Midbrain (tissue), 1 donor: ENCODE data around the gene HIPK2.

Source experiments
- DNase-seq: peaks from one replicate; lab custom pipeline; 2025; lab: John Stamatoyannopoulos, UW

Gene HIPK2

GRCh38 chr7:139735466-139735865, 42.3 kb downstream of the HIPK2 start:
- no peak for DNase-seq

DNA sequence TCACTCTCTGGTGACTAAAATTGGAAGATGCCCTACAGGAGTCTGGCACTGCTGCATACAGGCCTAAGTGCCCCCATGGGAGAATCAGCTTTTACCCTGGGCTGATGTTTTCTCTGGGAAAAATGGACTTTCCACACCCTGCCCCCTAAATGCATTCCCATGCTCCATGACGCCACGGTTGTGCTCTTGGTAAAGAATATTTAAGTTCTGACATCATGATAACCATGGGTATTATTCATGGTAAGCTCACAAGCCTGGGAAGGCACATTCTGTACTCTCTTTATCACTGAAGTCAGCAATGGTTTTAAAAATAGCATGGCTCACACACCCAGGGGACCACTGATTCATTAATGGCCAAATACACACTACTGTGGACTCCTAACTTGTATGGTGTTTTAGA, 43.4 kb downstream of the HIPK2 start:
- DNase-seq = no peak

DNA sequence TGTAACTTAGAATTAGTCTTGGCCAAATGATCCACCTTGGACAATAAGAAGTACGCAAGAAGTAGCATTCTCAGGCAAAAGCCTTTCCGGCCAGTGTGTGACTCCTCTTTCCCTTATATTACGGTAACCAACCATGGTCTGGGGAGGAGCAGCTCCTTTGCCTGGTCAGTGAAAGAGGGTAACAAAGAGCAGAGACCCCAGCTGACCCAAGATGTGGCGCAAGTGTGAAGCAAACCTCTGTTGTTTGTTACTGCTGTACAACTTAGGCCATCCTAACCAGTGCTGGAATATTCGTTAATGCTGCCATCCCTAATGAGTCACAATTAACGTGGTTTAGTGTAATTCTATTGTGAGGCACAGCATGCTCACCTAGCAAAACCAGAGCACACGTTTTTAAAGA, 44.0 kb downstream of the HIPK2 start:
- DNase-seq = no peak

DNA sequence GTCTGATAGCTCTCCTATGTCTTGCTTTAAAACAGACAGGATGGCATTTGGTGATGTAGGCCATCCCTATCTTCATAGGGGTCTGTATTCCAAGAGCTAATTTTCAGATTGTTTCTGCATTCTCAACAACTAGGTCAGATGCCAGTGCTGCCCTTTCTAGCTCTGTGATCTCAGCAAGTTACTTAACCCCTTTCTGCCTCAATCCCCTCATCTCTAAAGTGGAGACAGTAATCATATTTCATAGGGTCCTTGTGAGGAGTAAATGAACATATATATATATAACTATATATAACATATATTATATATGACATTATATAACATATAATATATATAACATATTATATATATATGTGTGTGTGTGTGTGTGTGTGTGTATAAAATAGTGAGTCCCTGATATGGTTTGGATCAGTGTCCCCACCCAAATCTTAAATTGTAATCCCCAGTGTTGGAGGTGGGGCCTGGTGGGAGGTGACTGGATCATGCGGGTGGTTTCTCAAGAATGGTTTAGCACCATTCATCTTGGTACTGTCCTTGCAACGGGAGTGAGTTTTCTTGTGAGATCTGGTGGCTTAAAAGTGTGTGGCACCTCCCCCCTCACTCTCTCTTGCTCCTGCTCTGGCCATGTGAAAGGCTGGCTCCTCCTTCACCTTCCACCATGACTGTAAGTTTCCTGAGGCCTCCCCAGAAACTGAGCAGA, 45.2 kb downstream of the HIPK2 start:
- no peak for DNase-seq

GRCh38 chr7:139731802-139732470, 45.9 kb downstream of the HIPK2 start:
- DNase-seq = peak; percentile 71

GRCh38 chr7:139730746-139731612, 46.8 kb downstream of the HIPK2 start:
- DNase-seq = no peak

GRCh38 chr7:139728203-139728602, 49.6 kb downstream of the HIPK2 start:
- DNase-seq = no peak

DNA sequence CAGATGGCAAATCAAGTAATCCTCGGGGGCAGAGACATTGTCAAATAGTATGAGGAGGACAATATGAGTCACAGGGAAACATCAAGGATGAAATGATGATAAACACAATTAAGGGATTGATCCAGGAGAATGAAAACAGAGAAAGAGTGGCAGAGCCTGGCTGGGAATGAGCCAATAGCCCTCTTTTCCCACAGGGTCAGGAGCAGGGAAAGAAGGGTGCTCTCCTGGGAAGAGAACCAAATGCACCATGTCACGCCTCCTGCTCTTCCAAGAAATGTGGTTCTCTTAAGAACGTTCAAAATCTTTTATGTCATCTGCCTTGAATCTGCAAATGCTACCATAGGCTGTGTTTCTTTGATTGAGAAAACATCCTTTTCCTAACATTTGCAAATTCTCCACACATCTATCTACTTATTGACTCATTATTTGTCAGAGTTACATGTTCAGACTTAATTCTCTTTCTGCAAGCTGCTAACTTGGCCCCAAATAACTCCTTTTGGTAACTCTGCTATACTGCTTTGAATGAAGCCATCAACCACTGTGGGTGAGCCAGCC, 50.6 kb downstream of the HIPK2 start:
- no peak for DNase-seq

DNA sequence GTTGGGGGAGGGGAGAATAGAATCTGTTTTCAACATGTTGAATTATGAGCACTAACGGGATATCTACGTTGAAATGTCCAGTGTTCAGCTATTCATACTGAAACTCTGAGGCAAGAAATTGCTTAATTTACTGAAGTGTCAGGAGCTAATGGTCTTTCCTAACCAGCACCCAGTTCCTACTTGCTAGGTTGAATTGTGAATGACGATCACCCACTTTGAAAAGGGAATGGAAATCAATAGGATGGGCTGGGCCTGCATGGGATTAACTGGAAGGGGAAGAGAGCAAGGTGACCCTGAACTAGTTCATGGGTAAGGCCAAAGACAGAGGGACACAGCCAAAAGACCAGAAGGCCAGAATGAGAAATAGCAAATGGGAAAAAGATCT, 51.3 kb downstream of the HIPK2 start:
- no peak for DNase-seq

- DNase-seq = no peak
Measured at GRCh38 chr7:139725858-139726484, 51.8 kb downstream of the HIPK2 start.

GRCh38 chr7:139725077-139725476, 52.7 kb downstream of the HIPK2 start:
- DNase-seq = no peak

DNA sequence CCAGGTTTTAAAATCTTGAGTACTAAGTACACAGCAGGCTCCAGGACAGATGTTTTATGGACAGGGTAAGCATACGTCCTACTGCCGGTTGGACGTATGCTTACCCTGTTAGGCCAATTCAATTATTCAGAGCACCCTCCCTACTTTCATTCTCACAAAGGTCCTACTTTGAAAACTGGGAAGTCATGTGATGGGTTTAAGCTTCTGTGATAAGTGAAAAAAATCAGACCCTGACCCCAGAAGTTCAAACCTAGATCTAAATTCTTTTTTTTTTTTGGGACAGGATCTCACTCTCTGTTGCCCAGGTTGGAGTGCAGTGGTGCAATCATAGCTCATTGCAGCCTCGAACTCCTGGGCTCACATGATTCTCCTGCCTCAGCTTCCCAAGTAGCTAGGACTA, 55.2 kb downstream of the HIPK2 start:
- DNase-seq = no peak

DNA sequence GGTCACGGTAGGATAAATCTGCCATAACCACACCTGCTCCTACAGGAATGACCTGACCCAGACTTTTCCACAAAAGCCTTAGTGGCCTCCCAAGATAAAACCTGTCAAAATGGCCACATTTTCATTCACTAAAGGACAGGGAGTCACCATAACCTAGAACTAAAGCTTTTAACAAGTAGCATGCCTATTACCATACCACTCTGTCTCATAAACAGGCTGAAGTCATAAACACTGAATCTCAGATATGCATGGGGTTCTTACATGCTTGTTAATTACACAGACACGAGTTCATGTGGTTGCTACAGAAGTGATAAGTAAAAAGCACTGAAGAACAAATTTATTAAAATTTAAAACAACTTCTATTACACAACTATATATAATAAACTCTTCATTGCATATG, 56.0 kb downstream of the HIPK2 start:
- DNase-seq = no peak

- no peak for DNase-seq
Measured at GRCh38 chr7:139721417-139721816, 56.4 kb downstream of the HIPK2 start.

GRCh38 chr7:139720705-139721231, 57.0 kb downstream of the HIPK2 start:
- DNase-seq = no peak

GRCh38 chr7:139720186-139720585, 57.6 kb downstream of the HIPK2 start:
- DNase-seq = no peak

DNA sequence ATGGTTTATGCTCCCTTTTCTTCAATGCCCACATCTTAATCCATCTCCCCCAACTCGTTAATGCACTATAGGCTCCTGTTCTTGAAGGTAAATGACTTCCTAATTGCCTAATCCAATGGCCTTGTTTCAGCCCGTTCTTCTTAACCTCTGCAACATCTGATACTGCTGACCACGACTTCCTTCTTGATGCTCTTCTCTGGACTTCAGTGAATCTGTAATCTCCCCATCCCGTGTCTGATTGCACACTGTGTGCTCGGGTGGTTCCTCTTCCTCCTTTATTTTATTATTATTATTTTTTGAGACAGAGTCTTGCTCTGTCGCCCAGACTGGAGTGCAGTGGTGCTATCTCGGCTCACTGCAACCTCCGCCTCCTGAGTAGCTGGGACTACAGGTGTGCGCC, 58.9 kb downstream of the HIPK2 start:
- DNase-seq = no peak

DNA sequence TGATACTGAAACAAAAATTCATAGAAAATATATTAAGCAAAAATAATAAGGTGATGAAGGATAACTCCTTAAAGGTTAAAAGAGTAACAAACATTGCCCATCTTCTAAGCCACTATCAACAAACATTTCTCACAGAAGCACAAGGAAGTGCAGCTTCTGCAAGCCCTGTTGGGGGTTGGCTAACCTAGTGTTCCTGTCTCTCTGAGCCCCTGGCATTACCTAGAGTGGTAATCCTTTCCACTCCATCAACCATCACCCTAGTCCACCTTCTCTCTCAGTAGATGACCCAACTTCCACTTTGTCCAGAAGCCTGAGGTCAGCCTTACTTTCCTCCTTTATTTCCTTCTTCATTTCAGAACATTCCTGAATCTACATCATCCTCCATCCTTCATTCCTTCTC, 59.7 kb downstream of the HIPK2 start:
- no peak for DNase-seq

DNA sequence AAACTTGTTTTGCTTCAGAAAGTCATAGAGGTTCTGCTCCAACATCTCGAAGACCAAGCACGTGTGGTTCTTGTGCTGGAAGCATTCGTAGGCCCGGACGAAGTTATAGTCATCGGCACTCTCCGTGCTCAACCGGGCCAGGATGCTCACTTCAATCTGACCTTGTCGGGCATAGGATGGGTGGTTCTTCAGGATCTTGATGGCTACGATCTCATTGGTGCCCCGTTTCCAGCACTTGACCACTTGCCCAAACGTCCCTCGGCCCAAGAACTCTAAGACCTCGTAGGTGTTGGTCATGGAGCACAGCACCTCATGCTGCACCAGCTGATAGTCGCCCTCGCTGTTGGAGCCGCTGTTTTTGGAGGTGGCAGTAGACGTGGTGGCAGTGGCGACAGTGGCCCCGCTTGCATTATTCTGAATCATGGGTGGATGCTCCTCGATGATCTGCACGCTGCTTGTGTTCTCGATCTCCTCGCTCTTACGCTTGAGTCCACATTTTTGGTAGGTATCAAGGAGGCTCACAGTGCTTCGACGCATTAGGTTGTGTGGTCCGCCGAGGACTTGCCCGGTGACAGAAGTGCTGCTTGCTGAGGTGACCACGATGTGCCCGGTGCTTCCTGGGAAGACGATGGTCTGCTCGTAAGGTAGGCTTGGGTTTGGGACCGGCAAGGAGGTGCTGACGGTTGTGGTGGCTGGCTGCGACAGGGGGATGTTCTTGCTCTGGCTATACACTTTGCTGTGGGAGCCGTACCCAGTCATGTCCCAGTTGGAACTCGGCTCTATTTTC, 61.4 kb downstream of the HIPK2 start:
- DNase-seq = no peak

DNA sequence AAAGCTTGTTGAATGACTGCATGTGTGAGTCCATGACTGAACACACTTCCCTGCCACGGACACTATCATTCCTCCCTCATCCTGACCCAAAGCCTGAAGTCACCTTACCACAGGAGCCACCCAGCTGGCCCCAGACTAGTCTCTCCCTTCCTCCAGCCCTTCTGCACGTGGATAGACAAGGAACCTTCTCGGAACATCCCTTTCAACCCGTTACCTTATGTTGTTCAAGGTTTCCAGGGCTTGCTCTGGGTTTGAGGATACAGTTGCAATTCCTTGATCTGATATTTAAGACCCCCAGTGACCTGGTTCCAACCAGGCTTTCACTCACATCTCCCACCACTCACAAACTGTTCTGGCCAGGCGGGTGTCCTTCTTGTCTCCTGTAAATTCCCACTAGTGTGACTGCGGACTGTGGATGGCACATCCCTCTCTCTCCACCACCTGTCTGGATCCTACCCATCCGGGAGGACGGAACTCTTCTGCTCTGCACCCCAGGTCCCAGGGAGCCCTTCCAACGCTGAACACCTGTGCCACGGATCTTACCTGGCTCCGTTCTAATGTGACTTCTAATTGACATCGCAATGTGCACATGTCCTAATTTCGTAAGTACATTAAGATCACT, 62.5 kb downstream of the HIPK2 start:
- no peak for DNase-seq
